Caco-2 (cell line): Measurements from ENCODE around the gene SLC25A3. TPM values are rescaled to one million over a fixed set of nuclear protein-coding genes. Genes with fewer than 3 reads are reported as not detected.
"Not testable (repeated sequence)": the region's sequence is repeated elsewhere in the genome, so short reads cannot be mapped to it uniquely, and the experiment has no call there.

ENCODE experiments used
- BruUV-seq: library from RNA; stranded (reverse); fragments of 400-500 nt; replicated peaks from 2 replicates; lab custom pipeline; 2021; lab: Mats Ljungman, UMichigan
- CTCF ChIA-PET: fragments of 300-600 bp; sonication (Branson Sonifier 250); formaldehyde crosslinking; loops from one replicate; lab custom pipeline; 2022; ENCODE audit warnings: antibody characterized with exemption; lab: Charles Lee
- POLR2A ChIA-PET: fragments of 300-600 bp; sonication (Branson Sonifier 250); formaldehyde crosslinking; loops from one replicate; lab custom pipeline; 2022; ENCODE audit warnings: antibody characterized with exemption; lab: Charles Lee
- DNase-seq, 2 experiments: peaks; one replicate each; pipeline versions ENCODE4 v3.0.0 to v3.0.0-alpha.2; 2020 to 2022
- H3K27me3 ChIP-seq: replicated peaks from 2 replicates; pipeline ENCODE4 v1.6.0; 2011; ENCODE audit warnings: low read length; ENCODE audit not compliant: control insufficient read depth, insufficient read depth
- H3K36me3 ChIP-seq: 2 replicates; pipeline ENCODE4 v1.5.1; 2011; ENCODE audit warnings: low read length; ENCODE audit not compliant: control insufficient read depth, insufficient read depth
- H3K4me1 ChIP-seq: fragments of 250-450 bp; sonication (Bioruptor Pico); 2 replicates; pipeline ENCODE4 v1.5.1; 2020; ENCODE audit warnings: mild to moderate bottlenecking
- H3K4me3 ChIP-seq: 2 replicates; pipeline ENCODE4 v1.5.1; 2011; ENCODE audit warnings: low read depth, mild to moderate bottlenecking, control low read depth, low read length
- H3K9me3 ChIP-seq: fragments of 250-450 bp; sonication (Bioruptor Pico); 2 replicates; pipeline ENCODE4 v1.5.1; 2020; ENCODE audit warnings: mild to moderate bottlenecking, moderate library complexity
- H3K27ac Mint-ChIP-seq: one replicate; pipeline ENCODE4 v1.8.0; 2022; ENCODE audit warnings: mixed read lengths; ENCODE audit not compliant: unreplicated experiment
- H3K27me3 Mint-ChIP-seq: one replicate; pipeline ENCODE4 v1.8.0; 2022; ENCODE audit warnings: mixed read lengths; ENCODE audit not compliant: insufficient read depth, unreplicated experiment
- H3K36me3 Mint-ChIP-seq: one replicate; pipeline ENCODE4 v1.8.0; 2022; ENCODE audit warnings: mild to moderate bottlenecking, mixed read lengths; ENCODE audit not compliant: insufficient read depth, unreplicated experiment
- H3K4me1 Mint-ChIP-seq: one replicate; pipeline ENCODE4 v1.8.0; 2022; ENCODE audit warnings: low read depth, mixed read lengths; ENCODE audit not compliant: unreplicated experiment
- H3K4me3 Mint-ChIP-seq: one replicate; pipeline ENCODE4 v1.8.0; 2022; ENCODE audit warnings: mild to moderate bottlenecking, moderate library complexity, mixed read lengths; ENCODE audit not compliant: unreplicated experiment
- H3K9me3 Mint-ChIP-seq: one replicate; pipeline ENCODE4 v1.8.0; 2022; ENCODE audit warnings: mixed read lengths; ENCODE audit not compliant: unreplicated experiment
- intact Hi-C: fragments of 100-400 bp; cut with micrococcal nuclease; formaldehyde crosslinking; loops from one replicate; pipeline ENCODE4 v1.10.0; 2022; ENCODE audit not compliant: unreplicated experiment
- total RNA-seq: library from RNA; stranded (reverse); gene quantifications from 2 replicates; pipeline ENCODE4 v1.2.3, GENCODE V29; 2022
- TF ChIP-seq, protein P1 (sequence below), 2 experiments: fragments of 200-600 bp in 1 of 2; IDR thresholded peaks; 1 replicate in 1 of 2; 2 replicates in 1 of 2; pipeline versions ENCODE4 v1.5.1 to v1.8.0; 2011 to 2022; ENCODE audit warnings: antibody characterized with exemption in 1 of 2, control low read depth in 1 of 2, inconsistent platforms in 1 of 2, low read depth in 1 of 2, low read length in 1 of 2, mild to moderate bottlenecking in 1 of 2, moderate library complexity in 1 of 2; ENCODE audit not compliant: insufficient read depth in 1 of 2, severe bottlenecking in 1 of 2, unreplicated experiment in 1 of 2

Gene SLC25A3
- total RNA-seq, 1 experiment from 2014 or later: 888 TPM

DNA sequence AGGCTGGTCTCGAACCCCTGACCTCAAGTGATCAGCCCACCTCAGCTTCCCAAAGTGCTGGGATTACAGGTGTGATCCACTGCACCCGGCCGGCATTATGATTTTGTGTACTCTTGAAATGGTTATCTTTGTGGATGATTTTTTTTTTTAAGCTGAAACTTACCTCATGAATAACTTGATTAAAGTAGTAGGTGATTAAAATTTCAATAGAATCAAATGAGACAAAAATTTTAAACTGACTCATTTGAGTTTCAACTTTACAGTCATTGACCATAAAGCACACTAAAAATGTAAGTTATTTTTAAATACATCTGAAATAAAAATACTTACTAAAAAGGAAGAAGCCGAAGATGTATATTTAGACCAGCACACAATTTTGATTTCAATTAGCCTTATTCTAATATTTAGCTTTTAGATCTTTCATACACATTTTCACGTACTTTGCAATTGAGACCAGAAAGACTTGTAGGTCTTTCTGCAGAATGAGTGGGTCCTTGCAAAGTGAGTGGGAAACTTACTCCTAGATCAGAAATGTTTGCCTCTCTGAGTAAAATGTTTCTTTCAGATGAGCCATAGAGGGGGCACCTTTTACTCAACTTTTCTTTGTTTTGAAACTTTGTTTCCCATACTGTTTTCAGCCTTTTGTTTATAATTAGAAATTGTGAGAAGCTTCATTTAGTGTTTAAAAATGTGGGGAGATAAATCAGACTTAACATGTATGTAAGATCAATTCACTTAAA is 43.9 kb upstream of the SLC25A3 start:
- Histone ChIP-seq H3K4me3 (no peak overlapping the region), H3K4me1 (no peaks in the 10 kb centered on the region), H3K27me3 (no peaks in the 10 kb centered on the region), H3K36me3 (no peaks in the 10 kb centered on the region), H3K9me3 (no peaks in the 10 kb centered on the region)
- BruUV-seq: TSS peak; percentile 20
- ChIA-PET CTCF (no interaction called here), POLR2A (no interaction called here)
- Mint-ChIP-seq H3K36me3 (peaks cover 79% of the 10 kb centered on the region), H3K4me1 (no peaks in the 10 kb centered on the region), H3K4me3 (no peak overlapping the region), H3K27ac (no peak overlapping the region), H3K9me3 (no peaks in the 10 kb centered on the region), H3K27me3 (no peaks in the 10 kb centered on the region)
- TF ChIP-seq, protein P1, sequence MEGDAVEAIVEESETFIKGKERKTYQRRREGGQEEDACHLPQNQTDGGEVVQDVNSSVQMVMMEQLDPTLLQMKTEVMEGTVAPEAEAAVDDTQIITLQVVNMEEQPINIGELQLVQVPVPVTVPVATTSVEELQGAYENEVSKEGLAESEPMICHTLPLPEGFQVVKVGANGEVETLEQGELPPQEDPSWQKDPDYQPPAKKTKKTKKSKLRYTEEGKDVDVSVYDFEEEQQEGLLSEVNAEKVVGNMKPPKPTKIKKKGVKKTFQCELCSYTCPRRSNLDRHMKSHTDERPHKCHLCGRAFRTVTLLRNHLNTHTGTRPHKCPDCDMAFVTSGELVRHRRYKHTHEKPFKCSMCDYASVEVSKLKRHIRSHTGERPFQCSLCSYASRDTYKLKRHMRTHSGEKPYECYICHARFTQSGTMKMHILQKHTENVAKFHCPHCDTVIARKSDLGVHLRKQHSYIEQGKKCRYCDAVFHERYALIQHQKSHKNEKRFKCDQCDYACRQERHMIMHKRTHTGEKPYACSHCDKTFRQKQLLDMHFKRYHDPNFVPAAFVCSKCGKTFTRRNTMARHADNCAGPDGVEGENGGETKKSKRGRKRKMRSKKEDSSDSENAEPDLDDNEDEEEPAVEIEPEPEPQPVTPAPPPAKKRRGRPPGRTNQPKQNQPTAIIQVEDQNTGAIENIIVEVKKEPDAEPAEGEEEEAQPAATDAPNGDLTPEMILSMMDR (IDR thresholded peaks at IDR 0.05; ENCODE audit: insufficient read depth in 1 of 2, low read depth in 1 of 2, low read length in 1 of 2, severe bottlenecking in 1 of 2, unreplicated experiment in 1 of 2): no peak
- intact Hi-C loops: no loop called here
- no peak for DNase-seq

DNA sequence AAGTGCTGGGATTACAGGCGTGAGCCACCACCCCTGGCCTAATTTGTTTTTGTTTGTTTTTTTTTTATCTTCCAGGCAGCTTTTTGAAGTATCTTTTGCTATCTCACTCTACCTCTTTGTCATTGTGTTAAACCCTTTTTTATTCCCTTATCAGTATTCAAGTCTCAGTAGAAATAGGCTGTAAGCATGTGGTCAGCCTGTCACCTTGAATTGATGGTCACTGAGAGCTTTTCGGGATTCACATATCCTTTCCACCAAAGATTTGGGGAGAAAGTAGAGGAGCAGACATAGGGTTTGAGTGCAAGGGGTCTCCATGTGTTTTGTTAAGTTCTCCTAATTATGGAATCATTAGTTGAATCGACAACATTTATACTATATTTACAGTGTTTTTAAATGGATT is 41.7 kb upstream of the SLC25A3 start:
- intact Hi-C loops: no loop called here
- POLR2A ChIA-PET: no interaction called here
- H3K4me3 Mint-ChIP-seq: no peak overlapping the region
- Histone ChIP-seq H3K27me3 (no peaks in the 10 kb centered on the region), H3K9me3 (no peaks in the 10 kb centered on the region), H3K4me3 (no peak overlapping the region), H3K4me1 (no peaks in the 10 kb centered on the region), H3K36me3 (no peaks in the 10 kb centered on the region)
- H3K27me3 Mint-ChIP-seq: no peaks in the 10 kb centered on the region
- CTCF ChIA-PET: no interaction called here
- no peaks in the 10 kb centered on the region for H3K9me3 Mint-ChIP-seq
- no TSS peak for BruUV-seq
- H3K27ac Mint-ChIP-seq: no peak overlapping the region
- TF ChIP-seq, protein P1 (IDR thresholded peaks at IDR 0.05; ENCODE audit: insufficient read depth in 1 of 2, low read depth in 1 of 2, low read length in 1 of 2, severe bottlenecking in 1 of 2, unreplicated experiment in 1 of 2): no peak
- no peak for DNase-seq
- no peaks in the 10 kb centered on the region for H3K4me1 Mint-ChIP-seq
- H3K36me3 Mint-ChIP-seq: peaks cover 77% of the 10 kb centered on the region

DNA sequence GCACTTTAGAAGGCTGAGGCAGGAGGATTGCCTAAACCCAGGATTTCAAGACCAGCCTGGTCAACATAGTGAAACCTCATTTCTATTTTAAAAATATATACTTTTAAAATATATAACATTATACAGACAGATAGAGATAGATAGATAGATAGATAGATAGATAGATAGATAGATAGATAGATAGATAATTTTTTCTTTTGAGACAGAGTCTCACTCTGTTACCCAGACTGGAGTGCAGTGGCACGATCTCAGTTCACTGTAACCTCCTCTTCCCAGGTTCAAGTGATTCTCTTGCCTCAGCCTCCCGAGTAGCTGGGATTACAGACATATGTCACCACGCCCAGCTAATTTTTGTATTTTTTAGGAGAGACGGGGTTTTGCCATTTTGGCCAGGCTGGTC is 35.4 kb upstream of the SLC25A3 start:
- BruUV-seq, H3K4me3 Mint-ChIP-seq, H3K4me3 ChIP-seq, H3K9me3 ChIP-seq, H3K36me3 ChIP-seq, H3K4me1 ChIP-seq, H3K27me3 Mint-ChIP-seq, H3K4me1 Mint-ChIP-seq, H3K27ac Mint-ChIP-seq, H3K27me3 ChIP-seq, DNase-seq, H3K9me3 Mint-ChIP-seq, CTCF ChIA-PET, POLR2A ChIA-PET, intact Hi-C loops: not testable (repeated sequence)
- peaks cover 25% of the 10 kb centered on the region for H3K36me3 Mint-ChIP-seq
